ENCODE data around the gene ADAMTSL1. TPM values are rescaled to one million over a fixed set of nuclear protein-coding genes. Genes with fewer than 3 reads are reported as not detected.

Gene ADAMTSL1
- total and polyA plus RNA-seq, 2 donors from 2014 or later, result 3.0 to 27.3 TPM

- Histone ChIP-seq H3K36me3 (ENCODE audit: control insufficient read depth in 2 of 3, insufficient read depth in 3 of 3, low read length in 3 of 3) (no peaks in the 10 kb centered on the region), H3K4me1 (ENCODE audit: control insufficient read depth in 2 of 3, insufficient read depth in 2 of 3, low read depth in 1 of 3, low read length in 3 of 3) (no peaks in the 10 kb centered on the region), H3K9me3 (ENCODE audit: control insufficient read depth in 2 of 3, insufficient read depth in 1 of 3, low read length in 3 of 3) (peaks cover 0 to 6% (median 0%) of the 10 kb centered on the region in 3 donors), H3K27ac (ENCODE audit: low read depth in 2 of 2, low read length in 2 of 2) (no peak overlapping the region), H3K27me3 (ENCODE audit: control insufficient read depth, insufficient read depth, low read length) (no peaks in the 10 kb centered on the region), H3K9ac (ENCODE audit: low read length in 3 of 3) (no peak overlapping the region), H3K4me3 (ENCODE audit: low read length in 3 of 3) (no peak overlapping the region)
- FAIRE-seq (no peak), DNase-seq (no peak)
- TF ChIP-seq CTCF (IDR thresholded peaks at IDR 0.05; ENCODE audit: borderline replicate concordance, extremely low read depth, insufficient read depth), result no peak
- intact Hi-C loops (cut with DNase I), result no loop called here
Observed at GRCh38 chr9:18472435-18472834, 1.5 kb upstream of the ADAMTSL1 start.

GRCh38 chr9:18472841-18473251 lies 1.1 kb upstream of the ADAMTSL1 start:
- peaks cover 0 to 6% (median 0%) of the 10 kb centered on the region in 3 donors for H3K9me3 ChIP-seq (ENCODE audit: control insufficient read depth in 2 of 3, insufficient read depth in 1 of 3, low read length in 3 of 3)
- DNase-seq (peak in 1 of 5 donors; percentile 34), FAIRE-seq (no peak)
- no peak for TF ChIP-seq CTCF (IDR thresholded peaks at IDR 0.05; ENCODE audit: borderline replicate concordance, extremely low read depth, insufficient read depth)
- H3K27ac ChIP-seq (ENCODE audit: low read depth in 2 of 2, low read length in 2 of 2), result no peak overlapping the region
- no peaks in the 10 kb centered on the region for H3K4me1 ChIP-seq (ENCODE audit: control insufficient read depth in 2 of 3, insufficient read depth in 2 of 3, low read depth in 1 of 3, low read length in 3 of 3)
- H3K36me3 ChIP-seq (ENCODE audit: control insufficient read depth in 2 of 3, insufficient read depth in 3 of 3, low read length in 3 of 3), result no peaks in the 10 kb centered on the region
- no peak overlapping the region for H3K9ac ChIP-seq (ENCODE audit: low read length in 3 of 3)
- intact Hi-C loops (cut with DNase I), result no loop called here
- no peak overlapping the region for H3K4me3 ChIP-seq (ENCODE audit: low read length in 3 of 3)
- H3K27me3 ChIP-seq (ENCODE audit: control insufficient read depth, insufficient read depth, low read length), result no peaks in the 10 kb centered on the region

- no peaks in the 10 kb centered on the region for H3K4me1 ChIP-seq (ENCODE audit: control insufficient read depth in 2 of 3, insufficient read depth in 2 of 3, low read depth in 1 of 3, low read length in 3 of 3)
- H3K9me3 ChIP-seq (ENCODE audit: control insufficient read depth in 2 of 3, insufficient read depth in 1 of 3, low read length in 3 of 3), result peaks cover 0 to 1% (median 0%) of the 10 kb centered on the region in 3 donors
- no peaks in the 10 kb centered on the region for H3K27me3 ChIP-seq (ENCODE audit: control insufficient read depth, insufficient read depth, low read length)
- H3K36me3 ChIP-seq (ENCODE audit: control insufficient read depth in 2 of 3, insufficient read depth in 3 of 3, low read length in 3 of 3), result no peaks in the 10 kb centered on the region
- intact Hi-C loops (cut with DNase I), result no loop called here
- no peak for DNase-seq
- no peak for TF ChIP-seq CTCF (IDR thresholded peaks at IDR 0.05; ENCODE audit: borderline replicate concordance, extremely low read depth, insufficient read depth)
- no peak for FAIRE-seq
- H3K9ac ChIP-seq (ENCODE audit: low read length in 3 of 3), result peak overlapping the region in 1 of 3 donors; percentile 46
- peak overlapping the region; percentile 39 to 72 (median 49) for H3K4me3 ChIP-seq (ENCODE audit: low read length in 3 of 3)
- no peak overlapping the region for H3K27ac ChIP-seq (ENCODE audit: low read depth in 2 of 2, low read length in 2 of 2)
Observed at GRCh38 chr9:18474783-18475182, 830 bp downstream of the ADAMTSL1 start.

- Histone ChIP-seq H3K27me3 (ENCODE audit: control insufficient read depth, insufficient read depth, low read length) (no peaks in the 10 kb centered on the region), H3K9ac (ENCODE audit: low read length in 3 of 3) (no peak overlapping the region), H3K4me1 (ENCODE audit: control insufficient read depth in 2 of 3, insufficient read depth in 2 of 3, low read depth in 1 of 3, low read length in 3 of 3) (no peaks in the 10 kb centered on the region), H3K27ac (ENCODE audit: low read depth in 2 of 2, low read length in 2 of 2) (no peak overlapping the region), H3K9me3 (ENCODE audit: control insufficient read depth in 2 of 3, insufficient read depth in 1 of 3, low read length in 3 of 3) (no peaks in the 10 kb centered on the region), H3K4me3 (ENCODE audit: low read length in 3 of 3) (no peak overlapping the region), H3K36me3 (ENCODE audit: control insufficient read depth in 2 of 3, insufficient read depth in 3 of 3, low read length in 3 of 3) (no peaks in the 10 kb centered on the region)
- DNase-seq, result no peak
- TF ChIP-seq CTCF (IDR thresholded peaks at IDR 0.05; ENCODE audit: borderline replicate concordance, extremely low read depth, insufficient read depth), result no peak
- intact Hi-C loops (cut with DNase I), result no loop called here
- no peak for FAIRE-seq
Observed at GRCh38 chr9:18477121-18477660, 3.2 kb downstream of the ADAMTSL1 start.
